K562 (cell line): ENCODE measurements around the gene ARFGEF3. TPM values are rescaled to one million over a fixed set of nuclear protein-coding genes. Genes with fewer than 3 reads are reported as not detected.

ENCODE experiments used
- ATAC-seq: fragments of 200-7000 bp; cut with Tn5 transposase; 3 replicates; pipeline ENCODE4 v1.9.1; 2020; ENCODE audit warnings: moderate library complexity
- BruUV-seq: library from RNA; stranded (reverse); fragments of 400-500 nt; replicated peaks from 2 replicates; lab custom pipeline; 2021; lab: Mats Ljungman, UMichigan
- CTCF ChIA-PET: fragments of 300-600 bp; formaldehyde crosslinking; extraction: SDS; loops from one replicate; lab custom pipeline; 2021; ENCODE audit warnings: low intra/inter-chr PET ratio; lab: Yijun Ruan, JAX
- POLR2A ChIA-PET: fragments of 300-600, 350-650 bp; sonication (Branson Sonifier 250); formaldehyde crosslinking; extraction: SDS; loops from one replicate; lab custom pipeline; 2021; ENCODE audit warnings: antibody characterized with exemption, inconsistent platforms; lab: Yijun Ruan, JAX
- DNase-seq, 4 experiments: peaks; one replicate each; pipeline versions ENCODE4 v3.0.0 to v3.0.0-alpha.2; 2011 to 2018; ENCODE audit warnings: low spot score in 3 of 4, mixed read lengths in 3 of 4; ENCODE audit errors: extremely low read depth in 1 of 4
- FAIRE-seq: peaks from 2 replicates; lab custom pipeline; 2011; peaks lifted over from hg19 to GRCh38; lab: Jason Lieb, UNC
- H2AFZ ChIP-seq: 2 replicates; pipeline ENCODE4 v1.6.0; 2011; ENCODE audit warnings: low read depth, low read length, control low read depth, inconsistent platforms
- H3K27ac ChIP-seq: fragments of 200-600 bp; 3 replicates; pipeline ENCODE4 v1.8.0; 2011; ENCODE audit warnings: low read depth, mild to moderate bottlenecking, control low read depth, inconsistent platforms, low read length, moderate library complexity, mixed read lengths; ENCODE audit errors: extremely low read depth
- H3K27me3 ChIP-seq, 2 experiments: fragments of 300-600 bp in 1 of 2; 2 replicates in 1 of 2; 3 replicates in 1 of 2; pipeline versions ENCODE4 v1.6.0 to v1.8.0; 2011; ENCODE audit warnings: inconsistent platforms in 2 of 2, low read length in 2 of 2, mild to moderate bottlenecking in 1 of 2, mixed read lengths in 1 of 2, moderate library complexity in 1 of 2; ENCODE audit not compliant: control insufficient read depth in 2 of 2, insufficient read depth in 2 of 2
- H3K36me3 ChIP-seq: fragments of 300-600 bp; 3 replicates; pipeline ENCODE4 v1.8.0; 2011; ENCODE audit warnings: mild to moderate bottlenecking, low read length, inconsistent platforms; ENCODE audit not compliant: control insufficient read depth, insufficient read depth
- H3K4me1 ChIP-seq, 2 experiments: fragments of 200-600 bp in 1 of 2; replicated peaks in 1 of 2; 2 replicates in 1 of 2; 3 replicates in 1 of 2; pipeline versions ENCODE4 v1.5.1 to v1.8.0; 2011; ENCODE audit warnings: inconsistent platforms in 2 of 2, low read length in 2 of 2, mild to moderate bottlenecking in 1 of 2, mixed read lengths in 1 of 2, moderate library complexity in 1 of 2; ENCODE audit not compliant: control insufficient read depth in 2 of 2, insufficient read depth in 2 of 2
- H3K4me2 ChIP-seq: 2 replicates; pipeline ENCODE4 v1.6.1; 2011; ENCODE audit warnings: low read length, control low read depth, inconsistent platforms, mixed read lengths; ENCODE audit not compliant: insufficient read depth
- H3K4me3 ChIP-seq: fragments of 200-600 bp; sonication (generic), shearing (Covaris generic); 2 replicates; pipeline ENCODE4 v1.5.1; 2016; ENCODE audit warnings: control low read depth, inconsistent platforms
- H3K79me2 ChIP-seq: fragments of 200-600 bp; 3 replicates; pipeline ENCODE4 v1.8.0; 2011; ENCODE audit warnings: low read length, inconsistent platforms; ENCODE audit not compliant: control insufficient read depth, insufficient read depth
- H3K9ac ChIP-seq, 2 experiments: 2 replicates each; pipeline versions ENCODE4 v1.6.0 to v1.6.1; 2011; ENCODE audit warnings: low read depth in 2 of 2, low read length in 2 of 2, control low read depth in 1 of 2, inconsistent platforms in 1 of 2, mild to moderate bottlenecking in 1 of 2, mixed read lengths in 1 of 2; ENCODE audit not compliant: insufficient read depth in 1 of 2
- H3K9me1 ChIP-seq: one replicate; pipeline ENCODE4 v1.6.0; 2011; ENCODE audit warnings: inconsistent platforms, mild to moderate bottlenecking, low read length, moderate library complexity; ENCODE audit not compliant: control insufficient read depth, insufficient read depth
- H3K9me3 ChIP-seq: replicated peaks from 2 replicates; pipeline ENCODE4 v1.5.1; 2011; ENCODE audit warnings: low read depth, low read length, inconsistent platforms; ENCODE audit not compliant: control insufficient read depth, insufficient read depth
- H4K20me1 ChIP-seq: replicated peaks from 2 replicates; pipeline ENCODE4 v1.6.1; 2011; ENCODE audit warnings: low read length, inconsistent platforms, mixed read lengths; ENCODE audit not compliant: control insufficient read depth, insufficient read depth
- ATF4 ChIP-seq: fragments of 450-650 bp; formaldehyde crosslinking; IDR thresholded peaks from 2 replicates; pipeline ENCODE4 v1.4.0; 2022; ENCODE audit warnings: mild to moderate bottlenecking, moderate library complexity
- GATA2 ChIP-seq: sonication (generic); formaldehyde crosslinking; IDR thresholded peaks from 2 replicates; pipeline ENCODE4 v1.4.0; 2020; ENCODE audit warnings: mild to moderate bottlenecking, missing genetic modification reagents
- ID3 ChIP-seq, 2 experiments: fragments of 250-450 bp in 1 of 2; fragments of 450-650 bp in 1 of 2; sonication (Bioruptor Pico) in 1 of 2; IDR thresholded peaks; 2 replicates each; pipeline versions ENCODE4 v1.6.1 to v1.8.0; 2016 to 2021; ENCODE audit warnings: mild to moderate bottlenecking in 2 of 2, moderate library complexity in 2 of 2, missing compliant biosample characterization in 1 of 2, missing genetic modification characterization in 1 of 2
- PKNOX1 ChIP-seq: fragments of 450-650 bp; IDR thresholded peaks from 2 replicates; pipeline ENCODE4 v1.6.1; 2016
- RBFOX2 ChIP-seq: fragments of 200-400 bp; formaldehyde crosslinking; IDR thresholded peaks from 2 replicates; pipeline ENCODE4 v1.6.1; 2017; ENCODE audit warnings: low read depth, mild to moderate bottlenecking, low read length, moderate library complexity
- RHOXF2B ChIP-seq: fragments of 250-450 bp; sonication (Bioruptor Pico); conservative IDR thresholded peaks from 2 replicates; pipeline ENCODE4 v1.5.1; 2021
- SNAPC5 ChIP-seq: fragments of 250-450 bp; sonication (Bioruptor Pico); IDR thresholded peaks from 2 replicates; pipeline ENCODE4 v1.8.0; 2021; ENCODE audit warnings: moderate library complexity, mild to moderate bottlenecking, inconsistent platforms
- ZNF318 ChIP-seq, 2 experiments: fragments of 450-650 bp; IDR thresholded peaks; 2 replicates each; pipeline ENCODE4 v1.6.1; 2016; ENCODE audit warnings: mild to moderate bottlenecking in 2 of 2, borderline replicate concordance in 1 of 2, low read depth in 1 of 2, moderate library complexity in 1 of 2
- WGBS: fragments of 100-300 bp; shearing (Covaris generic); methylation state at CpG from one replicate; pipeline ENCODE4 v1.1.6; 2016; ENCODE audit warnings: low coverage, mixed read lengths; ENCODE audit not compliant: insufficient coverage; ENCODE audit errors: missing lambda C conversion rate; 5-methylcytosine and 5-hydroxymethylcytosine counted together
- in situ Hi-C: fragments of 300-500 bp; cut with MboI; formaldehyde crosslinking; loops from 4 replicates; pipeline ENCODE4 v1.15.0; 2018; ENCODE audit warnings: inconsistent platforms, mixed read lengths
- intact Hi-C: fragments of 100-400 bp; cut with micrococcal nuclease; formaldehyde crosslinking; loops from 2 replicates; pipeline ENCODE4 v1.14.2; 2022
- polyA plus RNA-seq, 8 experiments: library from polyadenylated mRNA; depleted of rRNA in 4 of 8; stranded (reverse) in 5 of 8; unstranded in 3 of 8; fragments of >200 nt; fragmentation: Nextera tagmentation in 2 of 8; fragmentation: Illumina TruSeq in 1 of 8; extraction: Ambion mirVana in 2 of 8; extraction: Trizol in 1 of 8; gene quantifications; 2 replicates each; pipeline versions ENCODE4 v1.2.1 to v1.2.3, GENCODE V29; 2011 to 2014; ENCODE audit warnings: inconsistent platforms in 1 of 8, missing spikeins in 1 of 8
- total RNA-seq, 7 experiments: library from RNA; depleted of rRNA in 6 of 7; stranded (reverse); fragments of >200 nt in 6 of 7; fragmentation: Illumina TruSeq in 2 of 7; extraction: Trizol in 2 of 7; gene quantifications; 2 replicates each; pipeline versions ENCODE4 v1.2.1 to v1.2.3, GENCODE V29; 2011 to 2021; ENCODE audit warnings: low replicate concordance in 1 of 7

The ARFGEF3 gene
- total and polyA plus RNA-seq, 9 of the 15 experiments (the other 6 are each of a cell fraction or from before 2014, with no cell fraction given): under 0.01 to 0.02 TPM; not detected in 7

- Histone ChIP-seq H3K9me1 (no peaks in the 10 kb centered on the region), H3K27me3 (peaks cover 14 to 28% of the 10 kb centered on the region in 2 experiments), H3K36me3 (no peaks in the 10 kb centered on the region), H2AFZ (no peak overlapping the region), H3K79me2 (no peaks in the 10 kb centered on the region), H3K4me3 (no peak overlapping the region), H4K20me1 (no peaks in the 10 kb centered on the region), H3K4me2 (no peak overlapping the region), H3K9me3 (no peaks in the 10 kb centered on the region), H3K4me1 (no peaks in the 10 kb centered on the region), H3K9ac (no peak overlapping the region), H3K27ac (no peak overlapping the region)
- ATAC-seq: no peak
- ChIA-PET POLR2A (interaction anchor here (1.1 to 1.3 kb wide), 2 partner anchors 9 kb away, joined by 4 to 5 read pairs; no protein-coding TSS in a partner anchor), CTCF (no interaction called here)
- no peak for FAIRE-seq
- intact Hi-C loops (no loop called here), in situ Hi-C loops (no loop called here)
- no peak for DNase-seq
- WGBS: 0% methylated on average over 4 of the region's 4 CpGs
- no TSS peak for BruUV-seq
- TF ChIP-seq PKNOX1 (no peak), ATF4 (CRISPR knock-in tag) (no peak), ID3 (CRISPR knock-in tag; IDR thresholded peaks at IDR 0.05) (no peak), ID3 (tag; IDR thresholded peaks at IDR 0.05) (no peak), RBFOX2 (no peak), SNAPC5 (CRISPR knock-in tag) (no peak), GATA2 (CRISPR knock-in tag) (no peak), ZNF318 (IDR thresholded peaks at IDR 0.05; ENCODE audit: borderline replicate concordance in 1 of 2, low read depth in 1 of 2) (no peak), RHOXF2B (CRISPR knock-in tag) (no peak)
Measured at GRCh38 chr6:138250053-138250452, 88.3 kb downstream of the ARFGEF3 start.
